K562 (cell line): Measurements from ENCODE around the gene DNAJC18. TPM values are rescaled to one million over a fixed set of nuclear protein-coding genes. Genes with fewer than 3 reads are reported as not detected.

ENCODE experiments used
- ATAC-seq: fragments of 200-7000 bp; cut with Tn5 transposase; 3 replicates; pipeline ENCODE4 v1.9.1; 2020; ENCODE audit warnings: moderate library complexity
- BruUV-seq: library from RNA; stranded (reverse); fragments of 400-500 nt; replicated peaks from 2 replicates; lab custom pipeline; 2021; lab: Mats Ljungman, UMichigan
- CTCF ChIA-PET: fragments of 300-600 bp; formaldehyde crosslinking; extraction: SDS; loops from one replicate; lab custom pipeline; 2021; ENCODE audit warnings: low intra/inter-chr PET ratio; lab: Yijun Ruan, JAX
- POLR2A ChIA-PET: fragments of 300-600, 350-650 bp; sonication (Branson Sonifier 250); formaldehyde crosslinking; extraction: SDS; loops from one replicate; lab custom pipeline; 2021; ENCODE audit warnings: antibody characterized with exemption, inconsistent platforms; lab: Yijun Ruan, JAX
- DNase-seq, 4 experiments: peaks; one replicate each; pipeline versions ENCODE4 v3.0.0 to v3.0.0-alpha.2; 2011 to 2018; ENCODE audit warnings: low spot score in 3 of 4, mixed read lengths in 3 of 4; ENCODE audit errors: extremely low read depth in 1 of 4
- FAIRE-seq: peaks from 2 replicates; lab custom pipeline; 2011; peaks lifted over from hg19 to GRCh38; lab: Jason Lieb, UNC
- H2AFZ ChIP-seq: 2 replicates; pipeline ENCODE4 v1.6.0; 2011; ENCODE audit warnings: low read depth, low read length, control low read depth, inconsistent platforms
- H3K27ac ChIP-seq: fragments of 200-600 bp; 3 replicates; pipeline ENCODE4 v1.8.0; 2011; ENCODE audit warnings: low read depth, mild to moderate bottlenecking, control low read depth, inconsistent platforms, low read length, moderate library complexity, mixed read lengths; ENCODE audit errors: extremely low read depth
- H3K27me3 ChIP-seq, 2 experiments: fragments of 300-600 bp in 1 of 2; 2 replicates in 1 of 2; 3 replicates in 1 of 2; pipeline versions ENCODE4 v1.6.0 to v1.8.0; 2011; ENCODE audit warnings: inconsistent platforms in 2 of 2, low read length in 2 of 2, mild to moderate bottlenecking in 1 of 2, mixed read lengths in 1 of 2, moderate library complexity in 1 of 2; ENCODE audit not compliant: control insufficient read depth in 2 of 2, insufficient read depth in 2 of 2
- H3K36me3 ChIP-seq: fragments of 300-600 bp; 3 replicates; pipeline ENCODE4 v1.8.0; 2011; ENCODE audit warnings: mild to moderate bottlenecking, low read length, inconsistent platforms; ENCODE audit not compliant: control insufficient read depth, insufficient read depth
- H3K4me1 ChIP-seq, 2 experiments: fragments of 200-600 bp in 1 of 2; replicated peaks in 1 of 2; 2 replicates in 1 of 2; 3 replicates in 1 of 2; pipeline versions ENCODE4 v1.5.1 to v1.8.0; 2011; ENCODE audit warnings: inconsistent platforms in 2 of 2, low read length in 2 of 2, mild to moderate bottlenecking in 1 of 2, mixed read lengths in 1 of 2, moderate library complexity in 1 of 2; ENCODE audit not compliant: control insufficient read depth in 2 of 2, insufficient read depth in 2 of 2
- H3K4me2 ChIP-seq: 2 replicates; pipeline ENCODE4 v1.6.1; 2011; ENCODE audit warnings: low read length, control low read depth, inconsistent platforms, mixed read lengths; ENCODE audit not compliant: insufficient read depth
- H3K4me3 ChIP-seq: fragments of 200-600 bp; sonication (generic), shearing (Covaris generic); 2 replicates; pipeline ENCODE4 v1.5.1; 2016; ENCODE audit warnings: control low read depth, inconsistent platforms
- H3K79me2 ChIP-seq: fragments of 200-600 bp; 3 replicates; pipeline ENCODE4 v1.8.0; 2011; ENCODE audit warnings: low read length, inconsistent platforms; ENCODE audit not compliant: control insufficient read depth, insufficient read depth
- H3K9ac ChIP-seq, 2 experiments: 2 replicates each; pipeline versions ENCODE4 v1.6.0 to v1.6.1; 2011; ENCODE audit warnings: low read depth in 2 of 2, low read length in 2 of 2, control low read depth in 1 of 2, inconsistent platforms in 1 of 2, mild to moderate bottlenecking in 1 of 2, mixed read lengths in 1 of 2; ENCODE audit not compliant: insufficient read depth in 1 of 2
- H3K9me1 ChIP-seq: one replicate; pipeline ENCODE4 v1.6.0; 2011; ENCODE audit warnings: inconsistent platforms, mild to moderate bottlenecking, low read length, moderate library complexity; ENCODE audit not compliant: control insufficient read depth, insufficient read depth
- H3K9me3 ChIP-seq: replicated peaks from 2 replicates; pipeline ENCODE4 v1.5.1; 2011; ENCODE audit warnings: low read depth, low read length, inconsistent platforms; ENCODE audit not compliant: control insufficient read depth, insufficient read depth
- H4K20me1 ChIP-seq: replicated peaks from 2 replicates; pipeline ENCODE4 v1.6.1; 2011; ENCODE audit warnings: low read length, inconsistent platforms, mixed read lengths; ENCODE audit not compliant: control insufficient read depth, insufficient read depth
- CTCF ChIP-seq, 3 experiments: IDR thresholded peaks in 2 of 3; conservative IDR thresholded peaks in 1 of 3; 2 replicates each; pipeline ENCODE4 v1.5.1; 2011 to 2012; ENCODE audit warnings: low read length in 3 of 3, mild to moderate bottlenecking in 3 of 3, control low read depth in 2 of 3, improper control_type of control experiment in 1 of 3, inconsistent platforms in 1 of 3, low read depth in 1 of 3, mixed read lengths in 1 of 3, moderate library complexity in 1 of 3; ENCODE audit not compliant: insufficient read depth in 2 of 3
- PHF20 ChIP-seq: fragments of 450-650 bp; IDR thresholded peaks from 2 replicates; pipeline ENCODE4 v1.6.1; 2018; ENCODE audit not compliant: partially characterized antibody
- RAD21 ChIP-seq, 2 experiments: fragments of 250-450 bp in 1 of 2; fragments of 450-650 bp in 1 of 2; sonication (Bioruptor Pico) in 1 of 2; formaldehyde crosslinking in 1 of 2; IDR thresholded peaks in 1 of 2; conservative IDR thresholded peaks in 1 of 2; 2 replicates each; pipeline versions ENCODE4 v1.4.0 to v1.8.0; 2020 to 2022; ENCODE audit warnings: mild to moderate bottlenecking in 2 of 2, moderate library complexity in 1 of 2
- WGBS: fragments of 100-300 bp; shearing (Covaris generic); methylation state at CpG from one replicate; pipeline ENCODE4 v1.1.6; 2016; ENCODE audit warnings: low coverage, mixed read lengths; ENCODE audit not compliant: insufficient coverage; ENCODE audit errors: missing lambda C conversion rate; 5-methylcytosine and 5-hydroxymethylcytosine counted together
- in situ Hi-C: fragments of 300-500 bp; cut with MboI; formaldehyde crosslinking; loops from 4 replicates; pipeline ENCODE4 v1.15.0; 2018; ENCODE audit warnings: inconsistent platforms, mixed read lengths
- intact Hi-C: fragments of 100-400 bp; cut with micrococcal nuclease; formaldehyde crosslinking; loops from 2 replicates; pipeline ENCODE4 v1.14.2; 2022
- polyA plus RNA-seq, 8 experiments: library from polyadenylated mRNA; depleted of rRNA in 4 of 8; stranded (reverse) in 5 of 8; unstranded in 3 of 8; fragments of >200 nt; fragmentation: Nextera tagmentation in 2 of 8; fragmentation: Illumina TruSeq in 1 of 8; extraction: Ambion mirVana in 2 of 8; extraction: Trizol in 1 of 8; gene quantifications; 2 replicates each; pipeline versions ENCODE4 v1.2.1 to v1.2.3, GENCODE V29; 2011 to 2014; ENCODE audit warnings: inconsistent platforms in 1 of 8, missing spikeins in 1 of 8
- total RNA-seq, 7 experiments: library from RNA; depleted of rRNA in 6 of 7; stranded (reverse); fragments of >200 nt in 6 of 7; fragmentation: Illumina TruSeq in 2 of 7; extraction: Trizol in 2 of 7; gene quantifications; 2 replicates each; pipeline versions ENCODE4 v1.2.1 to v1.2.3, GENCODE V29; 2011 to 2021; ENCODE audit warnings: low replicate concordance in 1 of 7

The DNAJC18 gene
- total and polyA plus RNA-seq, 9 of the 15 experiments (the other 6 are each of a cell fraction or from before 2014, with no cell fraction given) = 1.5 to 13.3 (median 7.5) TPM

- Histone ChIP-seq H3K27ac (no peak overlapping the region), H3K4me3 (no peak overlapping the region), H3K9me3 (no peaks in the 10 kb centered on the region), H3K4me1 (no peaks in the 10 kb centered on the region), H3K9me1 (no peaks in the 10 kb centered on the region), H3K27me3 (no peaks in the 10 kb centered on the region), H4K20me1 (peaks cover 4% of the 10 kb centered on the region; the same call in 1 of the 2 replicates), H3K4me2 (no peak overlapping the region)
- peak; percentile 64 for ATAC-seq
- peak in 1 of 4 experiments; percentile 41 for DNase-seq
- intact Hi-C loops = no loop called here
- no peak for FAIRE-seq
- 80% methylated on average over 2 of the region's 2 CpGs for WGBS
- ChIA-PET POLR2A (interaction anchor here (1.3 to 2.2 kb wide), 3 partner anchors 10 to 27 kb away, joined by 3 to 5 read pairs (median 5); partner anchors contain the start of gene PAIP2), CTCF (interaction anchor here (0.6 to 0.8 kb wide), 2 partner anchors 580 to 666 kb away, joined by 3 read pairs; no protein-coding TSS in a partner anchor)
- BruUV-seq = no TSS peak
- TF ChIP-seq PHF20 (no peak), RAD21 (CRISPR knock-in tag; conservative IDR thresholded peaks at IDR 0.05 in 1 of 2, IDR thresholded peaks at IDR 0.05 in 1 of 2) (peak in 1 of 2 experiments; percentile 44; a peak in 2 of 4 replicates), CTCF (IDR thresholded peaks at IDR 0.05 in 2 of 3, conservative IDR thresholded peaks at IDR 0.05 in 1 of 3; ENCODE audit: insufficient read depth in 2 of 3, low read depth in 1 of 3, low read length in 3 of 3) (peak in 2 of 3 experiments; percentile 11 to 52; a peak in 4 of 6 replicates)
- TF ChIP-seq, all 486 proteins: peak for 2
- Histone ChIP-seq H3K9ac (no peak overlapping the region), H3K79me2 (no peaks in the 10 kb centered on the region), H3K36me3 (peaks cover 66% of the 10 kb centered on the region), H2AFZ (no peak overlapping the region)
- in situ Hi-C loops = no loop called here
Observed at GRCh38 chr5:139368613-139369012, 70.7 kb downstream of the DNAJC18 start.
